IMR-90 (cell line): Measurements from ENCODE around the gene ADGRB3.

ENCODE experiments used
- CEBPB ChIP-seq: IDR thresholded peaks from 2 replicates; pipeline ENCODE4 v1.6.1; 2012; ENCODE audit warnings: low read depth, low read length, improper control_type of control experiment
- CTCF ChIP-seq: conservative IDR thresholded peaks from 2 replicates; pipeline ENCODE4 v1.5.1; 2012; ENCODE audit warnings: mild to moderate bottlenecking, low read depth, low read length, improper control_type of control experiment
- FOS ChIP-seq: fragments of 150-350 bp; IDR thresholded peaks from 2 replicates; pipeline ENCODE4 v1.6.1; 2016; ENCODE audit warnings: low read depth, low read length
- MAFK ChIP-seq: IDR thresholded peaks from 2 replicates; pipeline ENCODE4 v1.6.1; 2012; ENCODE audit warnings: low read depth, low read length, improper control_type of control experiment
- POLR2A ChIP-seq: IDR thresholded peaks from 2 replicates; pipeline ENCODE4 v1.6.1; 2012; ENCODE audit warnings: mild to moderate bottlenecking, low read depth, low read length
- RAD21 ChIP-seq: IDR thresholded peaks from 2 replicates; pipeline ENCODE4 v1.6.1; 2012; ENCODE audit warnings: low read length, improper control_type of control experiment
- RCOR1 ChIP-seq: IDR thresholded peaks from 2 replicates; pipeline ENCODE4 v1.6.1; 2012; ENCODE audit warnings: mild to moderate bottlenecking, low read length, improper control_type of control experiment; ENCODE audit not compliant: insufficient replicate concordance
- SMC3 ChIP-seq: fragments of 150-350 bp; IDR thresholded peaks from 2 replicates; pipeline ENCODE4 v1.6.1; 2016; ENCODE audit warnings: low read depth, mild to moderate bottlenecking, antibody characterized with exemption, low read length, moderate library complexity
- USF2 ChIP-seq: fragments of 150-350 bp; IDR thresholded peaks from 2 replicates; pipeline ENCODE4 v1.6.1; 2017; ENCODE audit warnings: mild to moderate bottlenecking, antibody characterized with exemption, low read length, low read depth
- TF ChIP-seq, protein P1 (sequence below): fragments of 150-350 bp; IDR thresholded peaks from 2 replicates; pipeline ENCODE4 v1.6.1; 2016; ENCODE audit warnings: low read depth, mild to moderate bottlenecking, low read length, moderate library complexity, borderline replicate concordance

- TF ChIP-seq POLR2A: no peak
- TF ChIP-seq CTCF: no peak
- TF ChIP-seq SMC3: no peak
- no peak for TF ChIP-seq RAD21
- no peak for TF ChIP-seq CEBPB
- TF ChIP-seq RCOR1: no peak
- no peak for TF ChIP-seq USF2
- TF ChIP-seq MAFK: no peak
- TF ChIP-seq FOS: no peak
- TF ChIP-seq, protein P1, sequence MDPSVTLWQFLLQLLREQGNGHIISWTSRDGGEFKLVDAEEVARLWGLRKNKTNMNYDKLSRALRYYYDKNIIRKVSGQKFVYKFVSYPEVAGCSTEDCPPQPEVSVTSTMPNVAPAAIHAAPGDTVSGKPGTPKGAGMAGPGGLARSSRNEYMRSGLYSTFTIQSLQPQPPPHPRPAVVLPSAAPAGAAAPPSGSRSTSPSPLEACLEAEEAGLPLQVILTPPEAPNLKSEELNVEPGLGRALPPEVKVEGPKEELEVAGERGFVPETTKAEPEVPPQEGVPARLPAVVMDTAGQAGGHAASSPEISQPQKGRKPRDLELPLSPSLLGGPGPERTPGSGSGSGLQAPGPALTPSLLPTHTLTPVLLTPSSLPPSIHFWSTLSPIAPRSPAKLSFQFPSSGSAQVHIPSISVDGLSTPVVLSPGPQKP: no peak
Observed at GRCh38 chr6:68834551-68834950, 199.5 kb downstream of the ADGRB3 start.
